Common myeloid progenitor, CD34-positive (primary cell): Measurements from ENCODE around the gene ITPR2.

Source experiments
- CTCF ChIA-PET: fragments of 350-600 bp; sonication (Branson Sonifier 250); formaldehyde crosslinking; loops from one replicate; lab custom pipeline; 2021; ENCODE audit warnings: antibody characterized with exemption; lab: Charles Lee
- POLR2A ChIA-PET: fragments of 350-600 bp; sonication (Branson Sonifier 250); formaldehyde crosslinking; loops from one replicate; lab custom pipeline; 2021; ENCODE audit warnings: antibody characterized with exemption; lab: Charles Lee
- DNase-seq, 3 donors: peaks; one replicate each; pipeline versions ENCODE4 v3.0.0 to v3.0.0-alpha.2; 2013
- H3K27ac ChIP-seq, 2 experiments: 1 replicate in 1 of 2; 2 replicates in 1 of 2; pipeline ENCODE4 v1.7.0; 2013; ENCODE audit warnings: inconsistent platforms in 2 of 2, low read length in 2 of 2, mild to moderate bottlenecking in 2 of 2, low read depth in 1 of 2, moderate library complexity in 1 of 2; ENCODE audit not compliant: severe bottlenecking in 2 of 2, insufficient read depth in 1 of 2, poor library complexity in 1 of 2
- H3K27me3 ChIP-seq, 5 experiments: replicated peaks in 2 of 5; 1 replicate in 3 of 5; 2 replicates in 2 of 5; pipeline versions ENCODE4 v1.6.1 to v1.7.0; 2013; ENCODE audit warnings: low read length in 4 of 5, mild to moderate bottlenecking in 2 of 5, moderate library complexity in 2 of 5, inconsistent platforms in 1 of 5; ENCODE audit not compliant: insufficient read depth in 5 of 5, control insufficient read depth in 4 of 5
- H3K36me3 ChIP-seq, 4 experiments: 1 replicate in 2 of 4; 2 replicates in 2 of 4; pipeline versions ENCODE4 v1.6.1 to v1.7.0; 2013; ENCODE audit warnings: low read length in 3 of 4, control low read depth in 1 of 4, mild to moderate bottlenecking in 1 of 4; ENCODE audit not compliant: control insufficient read depth in 4 of 4, insufficient read depth in 4 of 4
- H3K4me1 ChIP-seq, 4 experiments: 1 replicate in 3 of 4; 2 replicates in 1 of 4; pipeline versions ENCODE4 v1.6.1 to v1.7.1; 2013; ENCODE audit warnings: low read length in 3 of 4, mild to moderate bottlenecking in 3 of 4, control low read depth in 1 of 4, inconsistent platforms in 1 of 4, moderate library complexity in 1 of 4; ENCODE audit not compliant: control insufficient read depth in 4 of 4, insufficient read depth in 4 of 4; ENCODE audit errors: control extremely low read depth in 1 of 4
- H3K4me3 ChIP-seq, 7 experiments: 1 replicate in 4 of 7; 2 replicates in 3 of 7; pipeline versions ENCODE4 v1.5.1 to v1.7.0; 2013; ENCODE audit warnings: mild to moderate bottlenecking in 7 of 7, low read length in 6 of 7, moderate library complexity in 6 of 7, inconsistent platforms in 2 of 7, low read depth in 2 of 7, control low read depth in 1 of 7; ENCODE audit not compliant: insufficient read depth in 4 of 7, control insufficient read depth in 1 of 7; ENCODE audit errors: extremely low read depth in 1 of 7
- H3K9me3 ChIP-seq, 5 experiments: 1 replicate in 4 of 5; 2 replicates in 1 of 5; pipeline versions ENCODE4 v1.6.1 to v1.7.1; 2013; ENCODE audit warnings: low read length in 4 of 5, mild to moderate bottlenecking in 2 of 5, inconsistent platforms in 1 of 5, low read depth in 1 of 5, moderate library complexity in 1 of 5; ENCODE audit not compliant: control insufficient read depth in 4 of 5, insufficient read depth in 2 of 5; ENCODE audit errors: control extremely low read depth in 1 of 5
- WGBS: methylation state at CpG from one replicate; pipeline ENCODE4 v1.1.5; 2013; ENCODE audit not compliant: insufficient coverage; 5-methylcytosine and 5-hydroxymethylcytosine counted together

The ITPR2 gene

GRCh38 chr12:26870491-26871419, 37.8 kb upstream of the ITPR2 start:
- H3K4me1 ChIP-seq, result peaks cover 12 to 54% (median 38%) of the 10 kb centered on the region in 4 experiments
- peak; percentile 50 to 91 (median 87) for DNase-seq
- POLR2A ChIA-PET, result no interaction called here
- no peaks in the 10 kb centered on the region for H3K36me3 ChIP-seq
- 26% methylated on average over 6 of the region's 11 CpGs for WGBS
- no peaks in the 10 kb centered on the region for H3K9me3 ChIP-seq
- CTCF ChIA-PET, result interaction anchor here (1.2 to 9.3 kb wide), 11 partner anchors 8 to 435 kb away, joined by 3 to 71 read pairs (median 4); partner anchors contain the start of gene ITPR2
- no peaks in the 10 kb centered on the region for H3K27me3 ChIP-seq
- peak overlapping the region; percentile 8 to 60 for H3K27ac ChIP-seq
- H3K4me3 ChIP-seq, result peak overlapping the region in 4 of 7 experiments; percentile 3 to 53 (median 12)

GRCh38 chr12:26869908-26870459, 37.0 kb upstream of the ITPR2 start:
- Histone ChIP-seq H3K4me1 (peaks cover 12 to 55% (median 39%) of the 10 kb centered on the region in 4 experiments), H3K27me3 (no peaks in the 10 kb centered on the region), H3K36me3 (no peaks in the 10 kb centered on the region), H3K9me3 (no peaks in the 10 kb centered on the region), H3K27ac (no peak overlapping the region), H3K4me3 (peak overlapping the region in 1 of 7 experiments; percentile 7)
- WGBS, result 58% methylated on average over 4 of the region's 6 CpGs
- ChIA-PET POLR2A (no interaction called here), CTCF (interaction anchor here (0.9 to 9.3 kb wide), 9 partner anchors 9 to 436 kb away, joined by 3 to 71 read pairs (median 4); no protein-coding TSS in a partner anchor)
- no peak for DNase-seq

GRCh38 chr12:26869104-26869494, 36.1 kb upstream of the ITPR2 start:
- no peaks in the 10 kb centered on the region for H3K27me3 ChIP-seq
- no peak for DNase-seq
- 96% methylated on average over 5 of the region's 6 CpGs for WGBS
- H3K4me3 ChIP-seq, result no peak overlapping the region
- ChIA-PET POLR2A (no interaction called here), CTCF (interaction anchor here (0.9 to 9.3 kb wide), 6 partner anchors 8 to 139 kb away, joined by 3 to 71 read pairs (median 8); no protein-coding TSS in a partner anchor)
- H3K27ac ChIP-seq, result no peak overlapping the region
- no peaks in the 10 kb centered on the region for H3K9me3 ChIP-seq
- H3K36me3 ChIP-seq, result no peaks in the 10 kb centered on the region
- peaks cover 12 to 55% (median 36%) of the 10 kb centered on the region in 4 experiments for H3K4me1 ChIP-seq

GRCh38 chr12:26868447-26869103, 35.6 kb upstream of the ITPR2 start:
- POLR2A ChIA-PET, result no interaction called here
- CTCF ChIA-PET, result interaction anchor here (0.7 to 9.3 kb wide), 7 partner anchors 8 to 140 kb away, joined by 3 to 71 read pairs (median 3); no protein-coding TSS in a partner anchor

GRCh38 chr12:26867080-26867479, 34.1 kb upstream of the ITPR2 start:
- H3K27ac ChIP-seq, result peak overlapping the region in 1 of 2 experiments; percentile 68
- POLR2A ChIA-PET, result no interaction called here

More at GRCh38 chr12:26868447-26869103, 35.6 kb upstream of the ITPR2 start:
- H3K4me3 ChIP-seq, result no peak overlapping the region
- no peaks in the 10 kb centered on the region for H3K27me3 ChIP-seq
- peaks cover 12 to 55% (median 35%) of the 10 kb centered on the region in 4 experiments for H3K4me1 ChIP-seq
- H3K27ac ChIP-seq, result no peak overlapping the region
- DNase-seq, result no peak
- H3K9me3 ChIP-seq, result no peaks in the 10 kb centered on the region
- WGBS, result 100% methylated on average over 1 of the region's 3 CpGs
- no peaks in the 10 kb centered on the region for H3K36me3 ChIP-seq

GRCh38 chr12:26863515-26863914, 30.5 kb upstream of the ITPR2 start:
- H3K27ac ChIP-seq, result no peak overlapping the region
- DNase-seq, result peak; percentile 43 to 58 (median 46)
- no CpG with 5 or more reads among the region's 4 CpGs for WGBS
- ChIA-PET POLR2A (interaction anchor here (0.6 to 0.9 kb wide), 3 partner anchors 31 to 308 kb away, joined by 3 to 5 read pairs (median 3); no protein-coding TSS in a partner anchor), CTCF (interaction anchor here (0.6 to 2.3 kb wide), 15 partner anchors 8 to 1079 kb away, joined by 3 to 17 read pairs (median 3); partner anchors contain the start of gene ITPR2)
- H3K9me3 ChIP-seq, result no peaks in the 10 kb centered on the region
- H3K4me3 ChIP-seq, result no peak overlapping the region
- H3K36me3 ChIP-seq, result no peaks in the 10 kb centered on the region
- no peaks in the 10 kb centered on the region for H3K27me3 ChIP-seq
- H3K4me1 ChIP-seq, result peaks cover 0 to 19% (median 11%) of the 10 kb centered on the region in 4 experiments

More at GRCh38 chr12:26867080-26867479, 34.1 kb upstream of the ITPR2 start:
- H3K36me3 ChIP-seq, result no peaks in the 10 kb centered on the region
- WGBS, result 0% methylated on average over 1 of the region's 2 CpGs
- no peaks in the 10 kb centered on the region for H3K27me3 ChIP-seq
- DNase-seq, result peak; percentile 61 to 91 (median 85)
- CTCF ChIA-PET, result interaction anchor here (0.6 to 2.0 kb wide), 6 partner anchors 10 to 147 kb away, joined by 3 to 7 read pairs (median 4); partner anchors contain the start of gene TM7SF3
- peaks cover 6 to 51% (median 35%) of the 10 kb centered on the region in 4 experiments for H3K4me1 ChIP-seq
- peak overlapping the region in 2 of 7 experiments; percentile 39 to 44 for H3K4me3 ChIP-seq
- no peaks in the 10 kb centered on the region for H3K9me3 ChIP-seq
